ENCODE measurements around the gene CEP104. TPM values are rescaled to one million over a fixed set of nuclear protein-coding genes. Genes with fewer than 3 reads are reported as not detected.

Gene CEP104
- total and polyA plus RNA-seq, 10 of the 15 experiments (the other 5 are each of a cell fraction or from before 2014, with no cell fraction given): 7.2 to 34.8 (median 19.3) TPM

- CTCF ChIA-PET: no interaction called here
- Histone ChIP-seq H3K27me3 (replicated peaks in 1 of 2; ENCODE audit: control insufficient read depth in 2 of 2, insufficient read depth in 2 of 2, low read length in 1 of 2) (no peaks in the 10 kb centered on the region), H2AFZ (ENCODE audit: control insufficient read depth, low read depth, low read length) (no peak overlapping the region), H3K9me3 (replicated peaks; ENCODE audit: control insufficient read depth, insufficient read depth, low read length) (peaks cover 9% of the 10 kb centered on the region; the same call in 2 of the 3 replicates), H4K20me1 (ENCODE audit: control insufficient read depth, insufficient read depth) (no peaks in the 10 kb centered on the region), H3K79me2 (ENCODE audit: control insufficient read depth, insufficient read depth, low read length) (no peaks in the 10 kb centered on the region), H3K4me2 (ENCODE audit: control insufficient read depth, insufficient read depth) (no peak overlapping the region), H3K4me1 (ENCODE audit: control insufficient read depth, insufficient read depth, low read length) (no peaks in the 10 kb centered on the region), H3K9ac (ENCODE audit: control insufficient read depth, insufficient read depth, low read length) (no peak overlapping the region), H3K4me3 (no peak overlapping the region), H3K27ac (ENCODE audit: control insufficient read depth, insufficient read depth) (no peak overlapping the region), H3K36me3 (ENCODE audit: control insufficient read depth in 2 of 2, insufficient read depth in 2 of 2, low read length in 1 of 2) (peaks cover 0 to 15% of the 10 kb centered on the region in 2 experiments; a peak in 3 of 4 replicates)
- in situ Hi-C loops (cut with MboI): no loop called here
- ATAC-seq: no peak
- no peak for TF ChIP-seq GABPA (IDR thresholded peaks at IDR 0.05; ENCODE audit: low read depth)
- no peak for TF ChIP-seq NKRF (conservative IDR thresholded peaks at IDR 0.05)
- TF ChIP-seq EED (IDR thresholded peaks at IDR 0.05; ENCODE audit: low read depth): no peak
- TF ChIP-seq ZNF207 (IDR thresholded peaks at IDR 0.05; ENCODE audit: borderline replicate concordance): no peak
- no peak for TF ChIP-seq BCL3 (IDR thresholded peaks at IDR 0.05; ENCODE audit: borderline replicate concordance, insufficient read depth, low read depth, low read length, poor library complexity, severe bottlenecking)
- no peak for TF ChIP-seq PAX8 (IDR thresholded peaks at IDR 0.05)
- TF ChIP-seq NRF1 (conservative IDR thresholded peaks at IDR 0.05; ENCODE audit: low read depth, low read length): no peak
- TF ChIP-seq IKZF1 (conservative IDR thresholded peaks at IDR 0.05): no peak
- no peak for DNase-seq (ENCODE audit: low read depth, low spot score)
- intact Hi-C loops (cut with micrococcal nuclease; ENCODE audit: unreplicated experiment): no loop called here
- no TSS peak for BruUV-seq (replicated peaks)
- POLR2A ChIA-PET: no interaction called here
- SMC1A ChIA-PET (ENCODE audit: uncharacterized antibody, unreplicated experiment): no interaction called here
- no peak for FAIRE-seq
- WGBS (ENCODE audit: insufficient coverage, insufficient replicate concordance, low lambda C conversion rate, missing lambda C conversion rate): 98% methylated on average over 6 of the region's 6 CpGs
- RAD21 ChIA-PET (ENCODE audit: unreplicated experiment): no interaction called here
These were observed 19.8 kb downstream of the CEP104 start for GRCh38 chr1:3837200-3837599.
